HepG2 (cell line): ENCODE results near the gene MNAT1.

ENCODE experiments used
- ARNT ChIP-seq: fragments of 450-650 bp; IDR thresholded peaks from 2 replicates; pipeline ENCODE4 v1.6.1; 2017
- EZH2 ChIP-seq: conservative IDR thresholded peaks from 2 replicates; pipeline ENCODE4 v1.6.1; 2012; ENCODE audit warnings: mild to moderate bottlenecking, low read depth, low read length, moderate library complexity
- POLR2AphosphoS2 ChIP-seq: IDR thresholded peaks from 2 replicates; pipeline ENCODE4 v1.6.1; 2011; ENCODE audit warnings: low read depth, low read length, improper control_type of control experiment
- POLR2AphosphoS5 ChIP-seq: IDR thresholded peaks from 2 replicates; pipeline ENCODE4 v1.6.1; 2012; ENCODE audit warnings: low read depth, low read length
- SMAD1 ChIP-seq: sonication (generic); formaldehyde crosslinking; IDR thresholded peaks from 2 replicates; pipeline ENCODE4 v1.4.0; 2020; ENCODE audit warnings: missing genetic modification reagents, low read depth, mild to moderate bottlenecking, borderline replicate concordance
- ZNF282 ChIP-seq: fragments of 450-650 bp; IDR thresholded peaks from 2 replicates; pipeline ENCODE4 v1.6.1; 2018; ENCODE audit not compliant: partially characterized antibody
- TF ChIP-seq, protein P1 (sequence below): sonication (generic); formaldehyde crosslinking; IDR thresholded peaks from 2 replicates; pipeline ENCODE4 v1.5.0; 2020; ENCODE audit warnings: missing genetic modification reagents

DNA sequence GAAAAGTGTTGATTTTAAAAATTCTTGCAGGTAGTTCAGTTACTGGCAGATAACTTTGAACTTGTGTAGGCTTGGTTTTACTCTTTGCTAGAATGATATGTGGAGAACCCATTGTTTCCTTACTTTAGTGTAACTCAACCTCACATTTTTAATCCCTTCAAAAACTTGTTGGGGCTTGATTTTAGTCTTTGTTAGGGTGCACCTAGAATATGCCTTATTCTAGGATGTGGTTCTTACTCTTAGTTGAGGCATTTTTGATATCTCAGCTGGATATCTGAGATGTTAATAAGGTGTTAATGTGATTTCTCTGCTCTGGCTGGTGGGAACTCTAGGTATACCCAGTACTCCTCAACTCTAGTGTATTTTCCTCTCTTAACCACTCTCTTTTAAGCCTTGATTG is 10.0 kb downstream of the MNAT1 start:
- TF ChIP-seq SMAD1 (CRISPR knock-in tag) (no peak), EZH2 (no peak), POLR2AphosphoS2 (no peak), ZNF282 (no peak), ARNT (no peak), POLR2AphosphoS5 (no peak)
- TF ChIP-seq, protein P1, sequence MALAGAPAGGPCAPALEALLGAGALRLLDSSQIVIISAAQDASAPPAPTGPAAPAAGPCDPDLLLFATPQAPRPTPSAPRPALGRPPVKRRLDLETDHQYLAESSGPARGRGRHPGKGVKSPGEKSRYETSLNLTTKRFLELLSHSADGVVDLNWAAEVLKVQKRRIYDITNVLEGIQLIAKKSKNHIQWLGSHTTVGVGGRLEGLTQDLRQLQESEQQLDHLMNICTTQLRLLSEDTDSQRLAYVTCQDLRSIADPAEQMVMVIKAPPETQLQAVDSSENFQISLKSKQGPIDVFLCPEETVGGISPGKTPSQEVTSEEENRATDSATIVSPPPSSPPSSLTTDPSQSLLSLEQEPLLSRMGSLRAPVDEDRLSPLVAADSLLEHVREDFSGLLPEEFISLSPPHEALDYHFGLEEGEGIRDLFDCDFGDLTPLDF (CRISPR knock-in tag) = no peak
